Left ventricle myocardium superior (tissue), 1 donor: ENCODE measurements around the gene LYSMD2. TPM values are rescaled to one million over a fixed set of nuclear protein-coding genes. Genes with fewer than 3 reads are reported as not detected.

Source experiments
- ATAC-seq: fragments of 200-7000 bp; cut with Tn5 transposase; one replicate; pipeline ENCODE4 v1.9.1; 2020; ENCODE audit warnings: mild to moderate bottlenecking, moderate library complexity
- DNase-seq: peaks from one replicate; pipeline ENCODE4 v3.0.0-alpha.2; 2020
- intact Hi-C: fragments of 100-400 bp; cut with micrococcal nuclease; formaldehyde crosslinking; loops from one replicate; pipeline ENCODE4 v1.11.0; 2022
- total RNA-seq: library from RNA; stranded (reverse); fragmentation: NEBNext Ultra II Directional; extraction: Animal tissue kit (Norgen Biotek cat#: 25700); gene quantifications from one replicate; pipeline ENCODE4 v1.2.1, GENCODE V29; 2021
- donor health status: DM: no; HTN: yes; CAD: no; lungs with severe emphysema.

The LYSMD2 gene
- total RNA-seq, 1 donor from 2014 or later: 4.7 TPM

GRCh38 chr15:51726302-51727073, 11.0 kb downstream of the LYSMD2 start:
- ATAC-seq (peak; percentile 99), DNase-seq (no peak)
- intact Hi-C loops: loop anchor here (5.0 kb wide), 1 partner anchor 51 kb away; no protein-coding TSS in a partner anchor

GRCh38 chr15:51724673-51725072, 12.8 kb downstream of the LYSMD2 start:
- ATAC-seq (no peak), DNase-seq (no peak)
- intact Hi-C loops: loop anchor here (5.0 kb wide), 1 partner anchor 53 kb away; no protein-coding TSS in a partner anchor

- DNase-seq (no peak), ATAC-seq (no peak)
- intact Hi-C loops: no loop called here
These were observed 13.3 kb downstream of the LYSMD2 start for GRCh38 chr15:51724199-51724598.

GRCh38 chr15:51721199-51721960, 16.1 kb downstream of the LYSMD2 start:
- DNase-seq: no peak
- intact Hi-C loops: no loop called here
- no peak for ATAC-seq

- intact Hi-C loops: no loop called here
- DNase-seq: no peak
- ATAC-seq: no peak
These were observed 17.1 kb downstream of the LYSMD2 start for GRCh38 chr15:51720201-51720995.

GRCh38 chr15:51718746-51719145, 18.7 kb downstream of the LYSMD2 start:
- ATAC-seq: no peak
- no peak for DNase-seq
- intact Hi-C loops: no loop called here

- DNase-seq: no peak
- no peak for ATAC-seq
- intact Hi-C loops: no loop called here
These were observed 19.2 kb downstream of the LYSMD2 start for GRCh38 chr15:51718219-51718618.

- DNase-seq: no peak
- no peak for ATAC-seq
- intact Hi-C loops: no loop called here
These were observed 22.5 kb downstream of the LYSMD2 start for GRCh38 chr15:51714911-51715310.

- intact Hi-C loops: no loop called here
- DNase-seq: no peak
- no peak for ATAC-seq
These were observed 23.3 kb downstream of the LYSMD2 start for GRCh38 chr15:51714162-51714561.

- no peak for DNase-seq
- ATAC-seq: no peak
- intact Hi-C loops: no loop called here
These were observed 28.4 kb downstream of the LYSMD2 start for GRCh38 chr15:51709031-51709430.

- no peak for DNase-seq
- peak; percentile 71 for ATAC-seq
- intact Hi-C loops: no loop called here
These were observed 29.4 kb downstream of the LYSMD2 start for GRCh38 chr15:51708013-51708412.

GRCh38 chr15:51706926-51707608, 30.4 kb downstream of the LYSMD2 start:
- no peak for DNase-seq
- peak; percentile 71 for ATAC-seq
- intact Hi-C loops: no loop called here

- intact Hi-C loops: no loop called here
- ATAC-seq (peak; percentile 78), DNase-seq (no peak)
These were observed 31.2 kb downstream of the LYSMD2 start for GRCh38 chr15:51706291-51706690.

GRCh38 chr15:51702710-51703109, 34.7 kb downstream of the LYSMD2 start:
- DNase-seq (no peak), ATAC-seq (no peak)
- intact Hi-C loops: no loop called here

GRCh38 chr15:51699373-51699772, 38.1 kb downstream of the LYSMD2 start:
- DNase-seq: no peak
- intact Hi-C loops: no loop called here
- no peak for ATAC-seq

- ATAC-seq: no peak
- intact Hi-C loops: no loop called here
- DNase-seq: no peak
These were observed 40.3 kb downstream of the LYSMD2 start for GRCh38 chr15:51697163-51697562.

GRCh38 chr15:51696566-51696965, 40.9 kb downstream of the LYSMD2 start:
- intact Hi-C loops: no loop called here
- no peak for ATAC-seq
- DNase-seq: no peak

- no peak for ATAC-seq
- intact Hi-C loops: no loop called here
- DNase-seq: no peak
These were observed 45.3 kb downstream of the LYSMD2 start for GRCh38 chr15:51692154-51692553.

- intact Hi-C loops: no loop called here
- DNase-seq (no peak), ATAC-seq (no peak)
These were observed 48.6 kb downstream of the LYSMD2 start for GRCh38 chr15:51688863-51689262.
